H9 (cell line): Measurements from ENCODE around the gene CAMP. TPM values are rescaled to one million over a fixed set of nuclear protein-coding genes. Genes with fewer than 3 reads are reported as not detected.

Experiments
- DNase-seq: peaks from one replicate; pipeline ENCODE4 v3.0.0-alpha.2; 2017
- H2AFZ ChIP-seq: one replicate; pipeline ENCODE4 v1.6.1; 2013; ENCODE audit warnings: mild to moderate bottlenecking, low read length, control low read depth, moderate library complexity
- H2AK5ac ChIP-seq: 2 replicates; pipeline ENCODE4 v1.6.1; 2013; ENCODE audit warnings: low read length, control low read depth, mixed read lengths; ENCODE audit not compliant: insufficient read length
- H2BK120ac ChIP-seq: one replicate; pipeline ENCODE4 v1.6.1; 2013; ENCODE audit warnings: low read depth, mild to moderate bottlenecking, low read length, control low read depth, inconsistent platforms; ENCODE audit not compliant: poor library complexity, severe bottlenecking
- H2BK12ac ChIP-seq: 2 replicates; pipeline ENCODE4 v1.6.1; 2013; ENCODE audit warnings: low read length, control low read depth, mixed read lengths, low read depth; ENCODE audit not compliant: insufficient read length
- H2BK15ac ChIP-seq: 2 replicates; pipeline ENCODE4 v1.6.1; 2013; ENCODE audit warnings: low read depth, low read length, control low read depth
- H2BK20ac ChIP-seq: one replicate; pipeline ENCODE4 v1.6.1; 2013; ENCODE audit warnings: low read depth, mild to moderate bottlenecking, low read length, control low read depth, inconsistent platforms; ENCODE audit not compliant: poor library complexity, severe bottlenecking
- H2BK5ac ChIP-seq: 2 replicates; pipeline ENCODE4 v1.6.1; 2013; ENCODE audit warnings: low read length, control low read depth, mixed read lengths; ENCODE audit not compliant: insufficient read length
- H3K14ac ChIP-seq: 2 replicates; pipeline ENCODE4 v1.6.1; 2013; ENCODE audit warnings: low read length, control low read depth; ENCODE audit not compliant: insufficient read depth
- H3K18ac ChIP-seq: 2 replicates; pipeline ENCODE4 v1.6.1; 2013; ENCODE audit warnings: low read depth, mild to moderate bottlenecking, mixed read lengths, low read length, control low read depth; ENCODE audit not compliant: insufficient read length
- H3K23ac ChIP-seq: 2 replicates; pipeline ENCODE4 v1.6.1; 2013; ENCODE audit warnings: low read length, control low read depth, mixed read lengths, low read depth; ENCODE audit not compliant: insufficient read length
- H3K23me2 ChIP-seq: 2 replicates; pipeline ENCODE4 v1.6.1; 2013; ENCODE audit warnings: low read depth, mild to moderate bottlenecking, mixed read lengths, low read length, control low read depth; ENCODE audit not compliant: insufficient read length, poor library complexity, severe bottlenecking
- H3K27ac ChIP-seq: 2 replicates; pipeline ENCODE4 v1.5.1; 2013; ENCODE audit warnings: low read length, control low read depth, mixed read lengths, low read depth; ENCODE audit not compliant: insufficient read length
- H3K27me3 ChIP-seq: 2 replicates; pipeline ENCODE4 v1.6.1; 2013; ENCODE audit warnings: low read length, control low read depth, inconsistent platforms; ENCODE audit not compliant: insufficient read depth
- H3K4ac ChIP-seq: 2 replicates; pipeline ENCODE4 v1.6.1; 2013; ENCODE audit warnings: low read depth, mild to moderate bottlenecking, control low read depth, inconsistent platforms, low read length, moderate library complexity
- H3K4me1 ChIP-seq: 2 replicates; pipeline ENCODE4 v1.6.1; 2013; ENCODE audit warnings: low read length, control low read depth, inconsistent platforms; ENCODE audit not compliant: insufficient read depth
- H3K4me2 ChIP-seq: 2 replicates; pipeline ENCODE4 v1.6.1; 2013; ENCODE audit warnings: low read length, control low read depth, mixed read lengths; ENCODE audit not compliant: insufficient read length, insufficient read depth
- H3K56ac ChIP-seq: 2 replicates; pipeline ENCODE4 v1.6.1; 2013; ENCODE audit warnings: low read depth, mild to moderate bottlenecking, mixed read lengths, low read length, control low read depth; ENCODE audit not compliant: insufficient read length
- H3K79me1 ChIP-seq: 2 replicates; pipeline ENCODE4 v1.6.1; 2013; ENCODE audit warnings: low read depth, mild to moderate bottlenecking, moderate library complexity, low read length, control low read depth, inconsistent platforms; ENCODE audit not compliant: insufficient read depth, poor library complexity, severe bottlenecking
- H3K79me2 ChIP-seq: 2 replicates; pipeline ENCODE4 v1.6.1; 2013; ENCODE audit warnings: low read length, control low read depth, inconsistent platforms; ENCODE audit not compliant: insufficient read depth
- H3K9ac ChIP-seq: 2 replicates; pipeline ENCODE4 v1.6.1; 2013; ENCODE audit warnings: low read length, control low read depth, mixed read lengths; ENCODE audit not compliant: insufficient read length; ENCODE audit errors: extremely low read depth
- H3K9me3 ChIP-seq: one replicate; pipeline ENCODE4 v1.6.1; 2013; ENCODE audit warnings: low read depth, low read length, inconsistent platforms; ENCODE audit not compliant: control insufficient read depth
- H3T11ph ChIP-seq: one replicate; pipeline ENCODE4 v1.6.1; 2013; ENCODE audit warnings: mild to moderate bottlenecking, low read length, control low read depth, inconsistent platforms
- H4K20me1 ChIP-seq: one replicate; pipeline ENCODE4 v1.6.1; 2013; ENCODE audit not compliant: control insufficient read depth, insufficient read length, insufficient read depth
- H4K5ac ChIP-seq: 2 replicates; pipeline ENCODE4 v1.6.1; 2013; ENCODE audit warnings: low read depth, mild to moderate bottlenecking, mixed read lengths, low read length, control low read depth; ENCODE audit not compliant: insufficient read length
- H4K8ac ChIP-seq: replicated peaks from 2 replicates; pipeline ENCODE4 v1.6.1; 2013; ENCODE audit warnings: low read length, control low read depth, mixed read lengths, low read depth; ENCODE audit not compliant: insufficient read length
- H4K91ac ChIP-seq: 2 replicates; pipeline ENCODE4 v1.6.1; 2013; ENCODE audit warnings: low read depth, mild to moderate bottlenecking, moderate library complexity, mixed read lengths, low read length, control low read depth; ENCODE audit not compliant: insufficient read length
- H3K27ac Mint-ChIP-seq, 3 experiments: 2 replicates in 2 of 3; 3 replicates in 1 of 3; pipeline ENCODE4 v1.8.0; 2020 to 2021; ENCODE audit warnings: mixed read lengths in 3 of 3, mild to moderate bottlenecking in 1 of 3, moderate library complexity in 1 of 3
- H3K27me3 Mint-ChIP-seq: 2 replicates; pipeline ENCODE4 v1.8.0; 2021; ENCODE audit warnings: low read depth, mild to moderate bottlenecking, moderate library complexity, mixed read lengths
- H3K36me3 Mint-ChIP-seq, 3 experiments: 2 replicates in 2 of 3; 3 replicates in 1 of 3; pipeline ENCODE4 v1.8.0; 2020 to 2021; ENCODE audit warnings: low read depth in 3 of 3, mixed read lengths in 3 of 3; ENCODE audit not compliant: insufficient read depth in 1 of 3
- H3K4me1 Mint-ChIP-seq, 2 experiments: 2 replicates each; pipeline ENCODE4 v1.8.0; 2020; ENCODE audit warnings: mixed read lengths in 2 of 2
- H3K4me3 Mint-ChIP-seq, 2 experiments: 2 replicates in 1 of 2; 3 replicates in 1 of 2; pipeline ENCODE4 v1.8.0; 2020 to 2021; ENCODE audit warnings: mild to moderate bottlenecking in 2 of 2, mixed read lengths in 2 of 2, moderate library complexity in 1 of 2
- H3K9me3 Mint-ChIP-seq, 2 experiments: 2 replicates in 1 of 2; 3 replicates in 1 of 2; pipeline ENCODE4 v1.8.0; 2020; ENCODE audit warnings: mild to moderate bottlenecking in 2 of 2, mixed read lengths in 2 of 2, moderate library complexity in 1 of 2
- CTCF ChIP-seq: fragments of 200-600 bp; sonication (generic); conservative IDR thresholded peaks from 3 replicates; pipeline ENCODE4 v1.8.0; 2021; ENCODE audit warnings: antibody characterized with exemption, mild to moderate bottlenecking
- WGBS: extraction: QIAGEN DNeasy Blood & Tissue Kit; methylation state at CpG from one replicate; pipeline ENCODE4 v1.1.7; 2013; ENCODE audit warnings: missing lambda C conversion rate, low lambda C conversion rate, mixed read lengths; ENCODE audit not compliant: insufficient read length; ENCODE audit errors: extremely low coverage; 5-methylcytosine and 5-hydroxymethylcytosine counted together
- total RNA-seq: library from RNA; stranded (reverse); gene quantifications from 2 replicates; pipeline ENCODE4 v1.2.1, GENCODE V29; 2021

The CAMP gene
- total RNA-seq, 1 experiment from 2014 or later = not detected

DNA sequence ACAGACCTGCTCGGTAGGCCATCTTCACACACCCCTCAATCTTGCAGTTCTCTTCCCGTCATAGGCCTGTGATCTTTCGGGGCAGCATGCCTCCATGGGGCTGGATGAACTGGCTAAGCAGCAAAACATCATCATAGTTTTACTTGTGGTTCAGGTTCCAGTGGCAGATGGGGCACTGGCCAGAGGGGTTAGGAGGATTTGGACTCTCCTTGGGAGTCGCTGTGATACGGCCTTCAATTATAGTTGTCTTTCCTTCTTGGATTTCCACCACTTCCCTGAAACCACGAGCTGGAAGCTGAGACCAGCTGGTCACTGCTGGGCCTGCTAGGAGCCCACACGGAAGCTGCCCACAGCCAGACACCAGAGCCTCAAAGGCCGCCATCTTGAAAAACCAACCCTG lies 33.3 kb downstream of the CAMP start:
- Histone ChIP-seq H4K91ac (no peak overlapping the region), H4K8ac (no peak overlapping the region), H3K23me2 (no peaks in the 10 kb centered on the region), H3K27ac (no peak overlapping the region), H3K14ac (no peak overlapping the region), H3T11ph (no peak overlapping the region), H2AFZ (no peak overlapping the region), H4K20me1 (no peaks in the 10 kb centered on the region), H2BK20ac (no peak overlapping the region), H3K23ac (no peak overlapping the region), H3K4ac (no peak overlapping the region), H4K5ac (no peak overlapping the region), H2BK120ac (no peak overlapping the region), H3K4me1 (no peaks in the 10 kb centered on the region), H2BK15ac (no peak overlapping the region), H2AK5ac (no peak overlapping the region), H3K27me3 (no peaks in the 10 kb centered on the region), H3K18ac (no peak overlapping the region), H3K4me2 (no peak overlapping the region), H3K79me1 (peaks cover 15% of the 10 kb centered on the region), H3K79me2 (peaks cover 39% of the 10 kb centered on the region; the same call in 1 of the 2 replicates), H3K9me3 (no peaks in the 10 kb centered on the region), H2BK12ac (no peak overlapping the region), H3K9ac (no peak overlapping the region), H2BK5ac (no peak overlapping the region), H3K56ac (no peak overlapping the region)
- no CpG with 5 or more reads among the region's 8 CpGs for WGBS
- peak overlapping the region in 2 of 3 experiments; percentile 34; a peak in 1 of 7 replicates for H3K27ac Mint-ChIP-seq
- no peak for DNase-seq
- H3K27me3 Mint-ChIP-seq = peaks cover 2% of the 10 kb centered on the region; the same call in 1 of the 2 replicates
- H3K4me1 Mint-ChIP-seq = no peaks in the 10 kb centered on the region; a peak in 1 of 4 replicates
- no peak overlapping the region for H3K4me3 Mint-ChIP-seq
- peaks cover 8 to 9% of the 10 kb centered on the region in 2 experiments for H3K9me3 Mint-ChIP-seq
- H3K36me3 Mint-ChIP-seq = peaks cover 71 to 93% (median 91%) of the 10 kb centered on the region in 3 experiments
- no peak for TF ChIP-seq CTCF
